BLaER1 treated with 17β-estradiol and CSF1 and Interleukin-3, amounts not matched to agents 10 nM and 100 nM (cell line): ENCODE results near the gene LDHD.

ENCODE experiments used
- H3K27ac ChIP-seq, 11 experiments: shearing (Covaris generic); formaldehyde crosslinking; 2 replicates each; pipeline ENCODE4 v1.8.1; 2022
- H3K27me3 ChIP-seq, 11 experiments: shearing (Covaris generic); formaldehyde crosslinking; 2 replicates each; pipeline ENCODE4 v1.8.1; 2022
- H3K36me3 ChIP-seq, 11 experiments: shearing (Covaris generic); formaldehyde crosslinking; 2 replicates each; pipeline ENCODE4 v1.8.1; 2022
- H3K4me1 ChIP-seq, 10 experiments: shearing (Covaris generic); formaldehyde crosslinking; 2 replicates each; pipeline ENCODE4 v1.8.1; 2022
- H3K4me2 ChIP-seq, 11 experiments: shearing (Covaris generic); formaldehyde crosslinking; 2 replicates each; pipeline ENCODE4 v1.8.1; 2022
- H3K4me3 ChIP-seq, 10 experiments: shearing (Covaris generic); formaldehyde crosslinking; 2 replicates each; pipeline ENCODE4 v1.8.1; 2022
- H3K9ac ChIP-seq, 11 experiments: shearing (Covaris generic); formaldehyde crosslinking; 2 replicates each; pipeline ENCODE4 v1.8.1; 2022
- H3K9me3 ChIP-seq, 11 experiments: shearing (Covaris generic); formaldehyde crosslinking; replicated peaks in 1 of 11; 2 replicates each; pipeline ENCODE4 v1.8.1; 2022
- H4K20me1 ChIP-seq, 11 experiments: shearing (Covaris generic); formaldehyde crosslinking; 2 replicates each; pipeline ENCODE4 v1.8.1; 2022
- Cebpa-rat ChIP-seq, 11 experiments: shearing (Covaris generic); IDR thresholded peaks; 2 replicates each; pipeline ENCODE4 v1.8.1; 2022

The LDHD gene

DNA sequence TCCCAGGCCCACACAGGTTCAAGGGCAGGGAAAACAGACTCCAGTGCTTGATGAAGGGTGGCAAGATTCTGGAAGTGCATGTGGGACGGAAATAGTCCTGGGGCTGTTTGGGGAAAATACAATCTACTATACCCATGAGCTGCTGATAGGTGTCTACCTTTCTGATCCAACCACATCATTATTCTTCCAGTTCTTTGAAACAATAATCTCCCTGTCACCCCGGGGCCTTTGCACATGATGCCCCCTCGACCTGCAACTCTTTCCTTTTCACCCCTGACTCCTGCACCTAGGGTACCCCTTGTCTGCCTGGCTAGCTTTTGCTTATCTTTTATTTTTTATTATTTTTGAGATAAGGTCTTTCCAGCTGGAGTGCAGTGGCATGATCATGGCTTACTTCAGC lies 45.0 kb downstream of the LDHD start:
- Histone ChIP-seq H3K27ac (peak overlapping the region in 2 of 11 experiments; percentile 84 to 85; a peak in 2 of 22 replicates), H3K36me3 (peaks cover 0 to 20% (median 0%) of the 10 kb centered on the region in 11 experiments; a peak in 4 of 22 replicates), H3K4me1 (peaks cover 42 to 99% (median 93%) of the 10 kb centered on the region in 10 experiments), H3K27me3 (0 out of 22 replicates have a peak, but pooled peaks cover 0 to 3% (median 0%) of the 10 kb centered on the region in 11 experiments), H3K9ac (no peak overlapping the region), H3K9me3 (peaks cover 0 to 5% (median 0%) of the 10 kb centered on the region in 11 experiments; a peak in 1 of 22 replicates), H3K4me2 (peak overlapping the region in 7 of 11 experiments; percentile 82 to 96 (median 87); a peak in 11 of 22 replicates), H3K4me3 (no peak overlapping the region), H4K20me1 (peaks cover 6 to 96% (median 55%) of the 10 kb centered on the region in 11 experiments; a peak in 21 of 22 replicates)
- TF ChIP-seq Cebpa-rat (IDR thresholded peaks at IDR 0.05), result no peak

- Histone ChIP-seq H3K4me1 (peaks cover 37 to 99% (median 92%) of the 10 kb centered on the region in 10 experiments), H4K20me1 (peaks cover 8 to 97% (median 53%) of the 10 kb centered on the region in 11 experiments; a peak in 20 of 22 replicates), H3K4me2 (peak overlapping the region in 8 of 11 experiments; percentile 18 to 96 (median 27); a peak in 9 of 22 replicates), H3K4me3 (no peak overlapping the region), H3K36me3 (peaks cover 0 to 20% (median 0%) of the 10 kb centered on the region in 11 experiments; a peak in 5 of 22 replicates), H3K27me3 (0 out of 22 replicates have a peak, but pooled peaks cover 0 to 3% (median 0%) of the 10 kb centered on the region in 11 experiments), H3K9me3 (peaks cover 0 to 9% (median 0%) of the 10 kb centered on the region in 11 experiments; a peak in 2 of 22 replicates), H3K9ac (no peak overlapping the region), H3K27ac (0 out of 22 replicates have a peak overlapping the region, but pooled peaks of 1 of the 11 experiments have one; percentile 11)
- TF ChIP-seq Cebpa-rat (IDR thresholded peaks at IDR 0.05), result no peak
Measured at GRCh38 chr16:75070012-75070841, 46.4 kb downstream of the LDHD start.

DNA sequence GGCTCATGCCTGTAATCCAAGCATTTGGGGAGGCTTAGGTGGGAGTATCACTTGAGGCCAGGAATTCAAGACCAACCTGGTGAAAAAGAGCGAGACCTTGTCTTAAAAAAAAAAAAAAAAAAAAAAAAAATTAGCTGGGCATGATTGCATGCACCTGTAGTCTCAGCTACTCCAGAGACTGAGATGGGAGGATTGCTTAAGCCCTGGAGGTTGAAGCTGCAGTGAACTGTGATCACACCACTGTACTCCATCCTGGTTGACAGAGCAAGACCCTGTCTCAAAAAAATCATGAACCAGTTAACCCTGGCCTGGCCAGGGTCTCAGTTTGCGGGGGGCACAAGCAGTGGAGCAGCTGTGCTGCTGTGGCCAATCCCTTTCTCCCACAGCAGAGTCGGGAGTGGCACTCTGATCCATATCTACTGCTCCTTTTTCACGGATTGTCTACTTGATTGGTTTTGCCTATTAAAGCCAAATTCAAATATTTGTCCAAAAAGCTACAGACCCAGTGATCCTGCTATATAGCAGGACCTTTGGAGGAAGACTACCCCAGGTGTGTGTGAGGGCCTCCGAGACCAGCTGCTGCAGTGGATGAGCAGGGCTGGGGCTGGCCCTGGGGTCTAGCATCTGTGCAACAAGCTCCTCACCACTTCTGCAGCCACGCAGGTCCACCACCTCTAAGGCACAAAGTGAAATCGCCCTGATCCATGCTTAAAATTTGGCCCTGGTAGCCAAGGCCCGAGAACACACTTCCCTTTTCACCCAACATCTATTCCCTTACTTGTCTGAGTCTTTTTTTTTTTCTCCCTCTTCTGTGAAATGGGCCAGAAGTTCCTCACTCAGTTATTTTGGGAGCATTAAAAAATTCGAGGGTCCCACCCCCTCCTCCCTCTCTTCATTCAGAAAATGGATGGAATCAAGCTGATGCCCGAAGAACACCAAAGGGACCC lies 48.2 kb downstream of the LDHD start:
- peaks cover 38 to 100% (median 92%) of the 10 kb centered on the region in 10 experiments for H3K4me1 ChIP-seq
- H3K27me3 ChIP-seq, result 0 out of 22 replicates have a peak, but pooled peaks cover 0 to under 1% (median 0%) of the 10 kb centered on the region in 11 experiments
- peak overlapping the region in 10 of 11 experiments; percentile 26 to 96 (median 52); a peak in 18 of 22 replicates for H3K4me2 ChIP-seq
- H3K9ac ChIP-seq, result 0 out of 22 replicates have a peak overlapping the region, but pooled peaks of 1 of the 11 experiments have one; percentile 29
- H3K9me3 ChIP-seq, result peaks cover 0 to 9% (median 0%) of the 10 kb centered on the region in 11 experiments; a peak in 2 of 22 replicates
- H3K27ac ChIP-seq, result peak overlapping the region in 4 of 11 experiments; percentile 6 to 44 (median 25); a peak in 3 of 22 replicates
- peaks cover 26 to 100% (median 60%) of the 10 kb centered on the region in 11 experiments; a peak in 21 of 22 replicates for H4K20me1 ChIP-seq
- no peak overlapping the region for H3K4me3 ChIP-seq
- no peak for TF ChIP-seq Cebpa-rat (IDR thresholded peaks at IDR 0.05)
- peaks cover 0 to 20% (median 0%) of the 10 kb centered on the region in 11 experiments; a peak in 5 of 22 replicates for H3K36me3 ChIP-seq

GRCh38 chr16:75066861-75067447 lies 49.6 kb downstream of the LDHD start:
- no peak for TF ChIP-seq Cebpa-rat (IDR thresholded peaks at IDR 0.05)
- H3K27me3 ChIP-seq, result no peaks in the 10 kb centered on the region
- H3K9ac ChIP-seq, result no peak overlapping the region
- H3K4me1 ChIP-seq, result peaks cover 49 to 100% (median 92%) of the 10 kb centered on the region in 10 experiments
- no peak overlapping the region for H3K27ac ChIP-seq
- peaks cover 0 to 9% (median 0%) of the 10 kb centered on the region in 11 experiments; a peak in 2 of 22 replicates for H3K9me3 ChIP-seq
- H3K36me3 ChIP-seq, result peaks cover 0 to 20% (median 0%) of the 10 kb centered on the region in 11 experiments; a peak in 6 of 22 replicates
- no peak overlapping the region for H3K4me3 ChIP-seq
- peaks cover 35 to 100% (median 67%) of the 10 kb centered on the region in 11 experiments; a peak in 21 of 22 replicates for H4K20me1 ChIP-seq
- peak overlapping the region in 9 of 11 experiments; percentile 6 to 96 (median 52); a peak in 13 of 22 replicates for H3K4me2 ChIP-seq

DNA sequence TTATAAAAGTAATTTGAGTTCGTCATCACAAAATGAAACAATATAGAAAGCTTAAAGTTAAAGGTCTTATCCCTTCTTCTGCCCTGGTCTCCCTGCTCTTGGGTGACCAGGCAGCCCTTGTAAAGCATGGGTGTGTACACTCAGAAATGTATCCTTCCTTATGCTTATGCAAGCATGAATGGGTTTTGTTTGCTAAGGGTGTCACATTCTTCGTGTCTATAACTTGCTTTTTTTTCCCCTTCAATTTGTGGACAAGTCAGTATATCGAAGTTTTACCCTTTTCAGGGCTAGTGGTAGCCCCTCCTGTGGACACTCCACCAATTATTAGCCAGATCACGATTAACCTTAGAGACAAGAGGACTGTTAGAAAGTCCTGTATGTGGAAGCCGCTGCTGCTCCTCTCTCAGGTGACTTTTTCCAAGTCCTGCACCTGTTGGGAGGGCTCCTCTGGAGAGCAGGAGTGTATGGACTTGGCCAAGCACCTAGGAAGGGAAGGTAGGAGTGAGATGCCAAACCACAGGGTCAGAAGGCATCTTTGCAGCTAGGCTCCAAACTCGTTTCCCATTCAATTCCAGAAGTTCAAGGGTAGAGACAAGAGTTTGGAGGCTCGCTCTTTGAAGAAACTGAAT lies 50.9 kb downstream of the LDHD start:
- peaks cover 62 to 100% (median 97%) of the 10 kb centered on the region in 10 experiments for H3K4me1 ChIP-seq
- H3K9ac ChIP-seq, result peak overlapping the region in 2 of 11 experiments; percentile 24 to 60; a peak in 2 of 22 replicates
- TF ChIP-seq Cebpa-rat (IDR thresholded peaks at IDR 0.05), result no peak
- H3K4me3 ChIP-seq, result no peak overlapping the region
- H3K4me2 ChIP-seq, result peak overlapping the region; percentile 73 to 95 (median 83)
- H4K20me1 ChIP-seq, result peaks cover 35 to 100% (median 80%) of the 10 kb centered on the region in 11 experiments; a peak in 21 of 22 replicates
- H3K9me3 ChIP-seq, result peaks cover 0 to 9% (median 0%) of the 10 kb centered on the region in 11 experiments; a peak in 2 of 22 replicates
- peaks cover 0 to 14% (median 0%) of the 10 kb centered on the region in 11 experiments; a peak in 5 of 22 replicates for H3K36me3 ChIP-seq
- H3K27me3 ChIP-seq, result no peaks in the 10 kb centered on the region
- H3K27ac ChIP-seq, result peak overlapping the region in 6 of 11 experiments; percentile 16 to 74 (median 58); a peak in 5 of 22 replicates

GRCh38 chr16:75065149-75065505 lies 51.5 kb downstream of the LDHD start:
- TF ChIP-seq Cebpa-rat (IDR thresholded peaks at IDR 0.05), result no peak
- Histone ChIP-seq H3K4me3 (0 out of 20 replicates have a peak overlapping the region, but pooled peaks of 1 of the 10 experiments have one; percentile 12), H3K4me2 (peak overlapping the region; percentile 73 to 95 (median 83)), H4K20me1 (peaks cover 35 to 100% (median 85%) of the 10 kb centered on the region in 11 experiments; a peak in 21 of 22 replicates), H3K36me3 (peaks cover 0 to 13% (median 0%) of the 10 kb centered on the region in 11 experiments; a peak in 6 of 22 replicates), H3K27me3 (no peaks in the 10 kb centered on the region), H3K27ac (peak overlapping the region in 8 of 11 experiments; percentile 35 to 74 (median 61); a peak in 13 of 22 replicates), H3K9me3 (peaks cover 0 to 9% (median 0%) of the 10 kb centered on the region in 11 experiments; a peak in 2 of 22 replicates), H3K9ac (peak overlapping the region in 6 of 11 experiments; percentile 24 to 60 (median 54); a peak in 8 of 22 replicates), H3K4me1 (peaks cover 67 to 100% (median 97%) of the 10 kb centered on the region in 10 experiments)
